ENCODE measurements around the gene PRKAA2.

PRKAA2 gene

GRCh38 chr1:56660293-56660692 lies 15.2 kb downstream of the PRKAA2 start:
- Mint-ChIP-seq H3K4me1 (no peaks in the 10 kb centered on the region), H3K9me3 (peaks cover 26% of the 10 kb centered on the region), H3K27me3 (ENCODE audit: low read depth) (no peaks in the 10 kb centered on the region), H3K4me3 (no peak overlapping the region), H3K27ac (no peak overlapping the region), H3K36me3 (ENCODE audit: low read depth) (peaks cover 30% of the 10 kb centered on the region)
- TF ChIP-seq CTCF (IDR thresholded peaks at IDR 0.05; ENCODE audit: unreplicated experiment in 3 of 3): no peak

- Mint-ChIP-seq H3K36me3 (ENCODE audit: low read depth) (no peaks in the 10 kb centered on the region), H3K9me3 (no peaks in the 10 kb centered on the region), H3K27ac (no peak overlapping the region), H3K4me1 (no peaks in the 10 kb centered on the region), H3K27me3 (ENCODE audit: low read depth) (no peaks in the 10 kb centered on the region), H3K4me3 (no peak overlapping the region)
- TF ChIP-seq CTCF (IDR thresholded peaks at IDR 0.05; ENCODE audit: unreplicated experiment in 3 of 3): no peak
Measured at GRCh38 chr1:56663846-56664245, 18.7 kb downstream of the PRKAA2 start.

GRCh38 chr1:56665384-56665783 lies 20.3 kb downstream of the PRKAA2 start:
- TF ChIP-seq CTCF (IDR thresholded peaks at IDR 0.05; ENCODE audit: unreplicated experiment in 3 of 3): no peak
- Mint-ChIP-seq H3K27ac (no peak overlapping the region), H3K4me3 (no peak overlapping the region), H3K4me1 (no peaks in the 10 kb centered on the region), H3K9me3 (no peaks in the 10 kb centered on the region), H3K27me3 (ENCODE audit: low read depth) (no peaks in the 10 kb centered on the region), H3K36me3 (ENCODE audit: low read depth) (no peaks in the 10 kb centered on the region)

- Mint-ChIP-seq H3K4me1 (no peaks in the 10 kb centered on the region), H3K36me3 (ENCODE audit: low read depth) (no peaks in the 10 kb centered on the region), H3K27ac (no peak overlapping the region), H3K27me3 (ENCODE audit: low read depth) (no peaks in the 10 kb centered on the region), H3K4me3 (no peak overlapping the region), H3K9me3 (no peaks in the 10 kb centered on the region)
- no peak for TF ChIP-seq CTCF (IDR thresholded peaks at IDR 0.05; ENCODE audit: unreplicated experiment in 3 of 3)
Measured at GRCh38 chr1:56666112-56666608, 21.0 kb downstream of the PRKAA2 start.

GRCh38 chr1:56670350-56670749 lies 25.2 kb downstream of the PRKAA2 start:
- Mint-ChIP-seq H3K4me3 (no peak overlapping the region), H3K36me3 (ENCODE audit: low read depth) (no peaks in the 10 kb centered on the region)

More at GRCh38 chr1:56670350-56670749, 25.2 kb downstream of the PRKAA2 start:
- H3K9me3 Mint-ChIP-seq: no peaks in the 10 kb centered on the region
- H3K27ac Mint-ChIP-seq: no peak overlapping the region
- H3K27me3 Mint-ChIP-seq (ENCODE audit: low read depth): no peaks in the 10 kb centered on the region
- no peak for TF ChIP-seq CTCF (IDR thresholded peaks at IDR 0.05; ENCODE audit: unreplicated experiment in 3 of 3)
- H3K4me1 Mint-ChIP-seq: no peaks in the 10 kb centered on the region

Data from nephron (organoid).